Endothelial cell of umbilical vein (primary cell): ENCODE results near the gene PATE4. TPM values are rescaled to one million over a fixed set of nuclear protein-coding genes. Genes with fewer than 3 reads are reported as not detected.

ENCODE experiments used
- BruUV-seq: library from RNA; stranded (reverse); fragments of 400-500 nt; replicated peaks from 2 replicates; lab custom pipeline; 2021; lab: Mats Ljungman, UMichigan
- CTCF ChIA-PET: fragments of 300-600, 350-600 bp; sonication (Branson Sonifier 250); formaldehyde crosslinking; loops from one replicate; lab custom pipeline; 2021; ENCODE audit warnings: antibody characterized with exemption, inconsistent platforms; lab: Charles Lee
- POLR2A ChIA-PET: fragments of 300-600, 350-600 bp; sonication (Branson Sonifier 250); formaldehyde crosslinking; loops from one replicate; lab custom pipeline; 2021; ENCODE audit warnings: antibody characterized with exemption, inconsistent platforms; lab: Charles Lee
- DNase-seq: peaks from one replicate; pipeline ENCODE4 v3.0.0-alpha.2; 2011; ENCODE audit warnings: low read depth, low spot score
- FAIRE-seq: peaks from 2 replicates; lab custom pipeline; 2011; peaks lifted over from hg19 to GRCh38; lab: Jason Lieb, UNC
- H2AFZ ChIP-seq: 2 replicates; pipeline ENCODE4 v1.6.0; 2012; ENCODE audit warnings: low read depth, low read length, control low read depth, inconsistent platforms
- H3K27ac ChIP-seq: 2 replicates; pipeline ENCODE4 v1.5.1; 2011; ENCODE audit warnings: low read depth, mild to moderate bottlenecking, control low read depth, low read length, moderate library complexity; ENCODE audit not compliant: insufficient read depth
- H3K27me3 ChIP-seq, 2 experiments: 2 replicates each; pipeline versions ENCODE4 v1.6.0 to v1.6.1; 2011; ENCODE audit warnings: low read length in 2 of 2, mixed read lengths in 1 of 2; ENCODE audit not compliant: control insufficient read depth in 2 of 2, insufficient read depth in 2 of 2
- H3K36me3 ChIP-seq, 2 experiments: 2 replicates in 1 of 2; 3 replicates in 1 of 2; pipeline ENCODE4 v1.5.1; 2011; ENCODE audit warnings: low read length in 2 of 2, mild to moderate bottlenecking in 1 of 2, moderate library complexity in 1 of 2; ENCODE audit not compliant: control insufficient read depth in 2 of 2, insufficient read depth in 2 of 2; ENCODE audit errors: extremely low read depth in 1 of 2
- H3K4me1 ChIP-seq: 3 replicates; pipeline ENCODE4 v1.5.1; 2011; ENCODE audit warnings: mild to moderate bottlenecking, low read length; ENCODE audit not compliant: control insufficient read depth, insufficient read depth; ENCODE audit errors: extremely low read depth
- H3K4me2 ChIP-seq: 2 replicates; pipeline ENCODE4 v1.6.1; 2011; ENCODE audit warnings: low read length, control low read depth, mixed read lengths; ENCODE audit not compliant: insufficient read depth
- H3K4me3 ChIP-seq, 3 experiments: fragments of 200-600 bp in 1 of 3; sonication (generic), shearing (Covaris generic) in 1 of 3; replicated peaks in 1 of 3; 2 replicates each; pipeline ENCODE4 v1.5.1; 2011 to 2016; ENCODE audit warnings: control low read depth in 3 of 3, low read length in 3 of 3, mild to moderate bottlenecking in 2 of 3, inconsistent platforms in 1 of 3, low read depth in 1 of 3, moderate library complexity in 1 of 3; ENCODE audit not compliant: insufficient read depth in 1 of 3
- H3K79me2 ChIP-seq: 2 replicates; pipeline ENCODE4 v1.6.0; 2012; ENCODE audit warnings: low read length, inconsistent platforms; ENCODE audit not compliant: control insufficient read depth, insufficient read depth
- H3K9ac ChIP-seq: replicated peaks from 2 replicates; pipeline ENCODE3; 2011; ENCODE audit warnings: low read length, control low read depth; ENCODE audit not compliant: insufficient read depth; ENCODE audit errors: extremely low read depth
- H3K9me1 ChIP-seq: replicated peaks from 3 replicates; pipeline ENCODE4 v1.6.0; 2011; ENCODE audit warnings: mild to moderate bottlenecking, low read length; ENCODE audit not compliant: control insufficient read depth, insufficient read depth; ENCODE audit errors: extremely low read depth
- H3K9me3 ChIP-seq: replicated peaks from 2 replicates; pipeline ENCODE4 v1.5.1; 2012; ENCODE audit warnings: low read length, inconsistent platforms; ENCODE audit not compliant: control insufficient read depth, insufficient read depth
- H4K20me1 ChIP-seq: replicated peaks from 2 replicates; pipeline ENCODE3; 2011; ENCODE audit warnings: mild to moderate bottlenecking, low read length; ENCODE audit not compliant: control insufficient read depth, insufficient read depth; ENCODE audit errors: extremely low read depth
- EZH2 ChIP-seq: IDR thresholded peaks from 2 replicates; pipeline ENCODE4 v1.6.1; 2012; ENCODE audit warnings: borderline replicate concordance, low read depth, mild to moderate bottlenecking, moderate library complexity, low read length, inconsistent platforms; ENCODE audit not compliant: severe bottlenecking
- FOS ChIP-seq: IDR thresholded peaks from 2 replicates; pipeline ENCODE4 v1.6.1; 2011; ENCODE audit warnings: mild to moderate bottlenecking, low read length, moderate library complexity, borderline replicate concordance; ENCODE audit not compliant: insufficient read depth
- GATA2 ChIP-seq: IDR thresholded peaks from 2 replicates; pipeline ENCODE4 v1.7.0; 2011; ENCODE audit warnings: low read depth, mild to moderate bottlenecking, moderate library complexity, mixed read lengths, low read length; ENCODE audit not compliant: insufficient read length, insufficient read depth
- JUN ChIP-seq: IDR thresholded peaks from 2 replicates; pipeline ENCODE4 v1.6.1; 2011; ENCODE audit warnings: borderline replicate concordance, low read depth; ENCODE audit not compliant: insufficient read length, insufficient read depth
- MYC ChIP-seq: IDR thresholded peaks from one replicate; pipeline ENCODE4 v1.6.1; 2011; ENCODE audit warnings: mild to moderate bottlenecking, low read depth, low read length
- POLR2A ChIP-seq: IDR thresholded peaks from 2 replicates; pipeline ENCODE4 v1.6.1; 2012; ENCODE audit warnings: low read depth, mild to moderate bottlenecking, control low read depth, low read length
- POLR2AphosphoS5 ChIP-seq: IDR thresholded peaks from 2 replicates; pipeline ENCODE4 v1.6.1; 2012; ENCODE audit warnings: low read depth, mild to moderate bottlenecking, control low read depth, low read length, moderate library complexity; ENCODE audit not compliant: insufficient read depth
- dilution Hi-C: fragments of 300-500 bp; cut with MboI; formaldehyde crosslinking; loops from one replicate; pipeline ENCODE4 v1.15.0; 2019; ENCODE audit warnings: low sequenced_read_pairs; ENCODE audit not compliant: extremely low pct_ligation_motif_present
- intact Hi-C: fragments of 100-400 bp; cut with micrococcal nuclease; formaldehyde crosslinking; loops from one replicate; pipeline ENCODE4 v1.10.0; 2022
- polyA plus RNA-seq, 4 experiments: library from polyadenylated mRNA; depleted of rRNA in 3 of 4; stranded (reverse) in 3 of 4; unstranded in 1 of 4; fragments of >200 nt; gene quantifications; 2 replicates each; pipeline versions ENCODE4 v1.2.1 to v1.2.3, GENCODE V29; 2011 to 2012; ENCODE audit warnings: missing spikeins in 1 of 4
- total RNA-seq: library from RNA; stranded (reverse); gene quantifications from 2 replicates; pipeline ENCODE4 v1.2.3, GENCODE V29; 2021
- TF ChIP-seq, protein P1 (sequence below), 2 donors: IDR thresholded peaks; 1 replicate in 1 of 2; 2 replicates in 1 of 2; pipeline ENCODE4 v1.5.1; 2011; ENCODE audit warnings: low read length in 2 of 2, mild to moderate bottlenecking in 2 of 2, moderate library complexity in 2 of 2, control low read depth in 1 of 2, inconsistent platforms in 1 of 2, low read depth in 1 of 2; ENCODE audit not compliant: insufficient read depth in 1 of 2; ENCODE audit errors: extremely low read depth in 1 of 2
- TF ChIP-seq, protein P2 (sequence below): IDR thresholded peaks from 2 replicates; pipeline ENCODE4 v1.6.1; 2011; ENCODE audit not compliant: insufficient read depth, insufficient read length

The PATE4 gene
- total and polyA plus RNA-seq, 2 donors (not counting 3 experiments of a cell fraction or from before 2014, with no cell fraction given), result not detected

DNA sequence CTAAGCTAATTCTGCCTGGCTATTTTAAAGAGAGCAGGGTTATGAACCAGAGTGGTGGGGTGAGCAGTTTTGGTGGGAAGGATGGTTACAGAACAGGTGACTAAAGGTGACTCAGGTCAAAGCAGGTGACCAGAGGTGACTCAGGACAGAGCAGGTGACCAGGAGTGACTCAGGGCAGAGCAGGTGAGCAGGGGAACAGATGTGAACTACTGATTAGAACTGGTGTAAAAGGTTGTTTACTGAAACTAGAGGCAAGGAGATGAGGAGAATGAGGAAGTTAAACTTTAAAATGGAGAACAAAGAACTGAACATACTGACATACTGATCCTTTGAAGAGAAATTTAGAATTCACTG, 39.0 kb downstream of the PATE4 start:
- no peak for FAIRE-seq
- H3K9me3 ChIP-seq, result no peaks in the 10 kb centered on the region
- no peak overlapping the region for H3K9ac ChIP-seq
- ChIA-PET CTCF (interaction anchor here (0.6 kb wide), 1 partner anchor 148 kb away, joined by 3 read pairs; no protein-coding TSS in a partner anchor), POLR2A (no interaction called here)
- no peak overlapping the region for H2AFZ ChIP-seq
- H3K27me3 ChIP-seq, result no peaks in the 10 kb centered on the region
- no peaks in the 10 kb centered on the region for H3K79me2 ChIP-seq
- TF ChIP-seq EZH2 (no peak), JUN (no peak), GATA2 (no peak), MYC (no peak), POLR2A (no peak), FOS (no peak), POLR2AphosphoS5 (no peak)
- TF ChIP-seq, protein P1, sequence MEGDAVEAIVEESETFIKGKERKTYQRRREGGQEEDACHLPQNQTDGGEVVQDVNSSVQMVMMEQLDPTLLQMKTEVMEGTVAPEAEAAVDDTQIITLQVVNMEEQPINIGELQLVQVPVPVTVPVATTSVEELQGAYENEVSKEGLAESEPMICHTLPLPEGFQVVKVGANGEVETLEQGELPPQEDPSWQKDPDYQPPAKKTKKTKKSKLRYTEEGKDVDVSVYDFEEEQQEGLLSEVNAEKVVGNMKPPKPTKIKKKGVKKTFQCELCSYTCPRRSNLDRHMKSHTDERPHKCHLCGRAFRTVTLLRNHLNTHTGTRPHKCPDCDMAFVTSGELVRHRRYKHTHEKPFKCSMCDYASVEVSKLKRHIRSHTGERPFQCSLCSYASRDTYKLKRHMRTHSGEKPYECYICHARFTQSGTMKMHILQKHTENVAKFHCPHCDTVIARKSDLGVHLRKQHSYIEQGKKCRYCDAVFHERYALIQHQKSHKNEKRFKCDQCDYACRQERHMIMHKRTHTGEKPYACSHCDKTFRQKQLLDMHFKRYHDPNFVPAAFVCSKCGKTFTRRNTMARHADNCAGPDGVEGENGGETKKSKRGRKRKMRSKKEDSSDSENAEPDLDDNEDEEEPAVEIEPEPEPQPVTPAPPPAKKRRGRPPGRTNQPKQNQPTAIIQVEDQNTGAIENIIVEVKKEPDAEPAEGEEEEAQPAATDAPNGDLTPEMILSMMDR (IDR thresholded peaks at IDR 0.05; ENCODE audit: extremely low read depth in 1 of 2, insufficient read depth in 1 of 2, low read depth in 1 of 2, low read length in 2 of 2), result no peak
- TF ChIP-seq, protein P2, sequence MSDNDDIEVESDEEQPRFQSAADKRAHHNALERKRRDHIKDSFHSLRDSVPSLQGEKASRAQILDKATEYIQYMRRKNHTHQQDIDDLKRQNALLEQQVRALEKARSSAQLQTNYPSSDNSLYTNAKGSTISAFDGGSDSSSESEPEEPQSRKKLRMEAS, result no peak
- no TSS peak for BruUV-seq
- intact Hi-C loops (loop anchor here (5.0 to 10.0 kb wide), 3 partner anchors 195 to 777 kb away; partner anchors contain the start of gene PKNOX2), dilution Hi-C loops (no loop called here)
- H3K36me3 ChIP-seq, result no peaks in the 10 kb centered on the region
- H3K4me1 ChIP-seq, result no peaks in the 10 kb centered on the region
- H3K27ac ChIP-seq, result no peak overlapping the region
- DNase-seq, result no peak
- H3K4me2 ChIP-seq, result no peak overlapping the region
- no peaks in the 10 kb centered on the region for H3K9me1 ChIP-seq
- no peak overlapping the region for H3K4me3 ChIP-seq
- no peaks in the 10 kb centered on the region for H4K20me1 ChIP-seq
